Lower leg skin (tissue), 4 donors: ENCODE measurements around the gene COG5. TPM values are rescaled to one million over a fixed set of nuclear protein-coding genes. Genes with fewer than 3 reads are reported as not detected.

Experiments
- DNase-seq, 2 donors: peaks; one replicate each; pipeline ENCODE4 v3.0.0-alpha.2; 2019; ENCODE audit warnings: low spot score in 2 of 2
- H3K4me3 ChIP-seq: fragments of 200-600 bp; sonication (generic); 2 replicates; pipeline ENCODE4 v1.5.1; 2017; ENCODE audit warnings: mild to moderate bottlenecking, low read depth; ENCODE audit not compliant: poor library complexity, severe bottlenecking
- POLR2A ChIP-seq, 2 donors: fragments of 450-650 bp; IDR thresholded peaks; one replicate each; pipeline ENCODE4 v1.6.1; 2016 to 2017; ENCODE audit warnings: antibody characterized with exemption in 2 of 2, mild to moderate bottlenecking in 1 of 2, moderate library complexity in 1 of 2
- WGBS, 2 donors: methylation state at CpG; one replicate each; pipeline ENCODE4 v1.1.5; 2018; 5-methylcytosine and 5-hydroxymethylcytosine counted together
- intact Hi-C: fragments of 100-400 bp; cut with DNase I; formaldehyde crosslinking; loops from one replicate; pipeline ENCODE4 v1.15.0; 2023; ENCODE audit warnings: low total_unique reads
- total RNA-seq, 4 donors: library from RNA; depleted of rRNA; stranded (reverse); fragments of >200 nt; gene quantifications; one replicate each; pipeline ENCODE4 v1.1.0, GENCODE V29; 2016
- TF ChIP-seq, protein P1 (sequence below), 3 donors: fragments of 450-650 bp; IDR thresholded peaks; one replicate each; pipeline ENCODE4 v1.5.1; 2016; ENCODE audit warnings: antibody characterized with exemption in 3 of 3, mild to moderate bottlenecking in 3 of 3, moderate library complexity in 2 of 3

Gene COG5
- total RNA-seq, 4 donors from 2014 or later, result 34.4 to 50.6 (median 43.4) TPM

DNA sequence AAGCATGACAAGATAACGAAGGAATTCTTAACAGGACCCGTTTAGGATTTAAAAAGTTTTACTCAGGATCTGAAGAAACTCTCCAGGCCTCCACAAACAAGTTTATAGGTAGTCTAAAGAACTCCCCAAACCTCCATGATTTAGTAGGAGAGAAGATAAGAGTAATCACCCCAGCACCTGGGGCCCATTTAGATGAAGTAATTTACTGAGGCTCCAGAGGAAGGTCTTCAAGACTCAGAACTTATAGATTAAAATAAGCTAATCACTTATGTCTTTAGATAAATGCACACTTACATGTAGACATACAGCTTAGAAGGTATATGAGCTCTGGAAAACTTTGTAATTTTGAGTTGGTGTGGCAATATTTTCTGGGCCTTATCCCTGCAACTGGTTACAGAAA lies 271.1 kb downstream of the COG5 start:
- DNase-seq, result no peak
- WGBS, 2 donors, result 83% methylated on average over 2 of the region's 2 CpGs
- TF ChIP-seq POLR2A (IDR thresholded peaks at IDR 0.05), result no peak
- TF ChIP-seq, protein P1, sequence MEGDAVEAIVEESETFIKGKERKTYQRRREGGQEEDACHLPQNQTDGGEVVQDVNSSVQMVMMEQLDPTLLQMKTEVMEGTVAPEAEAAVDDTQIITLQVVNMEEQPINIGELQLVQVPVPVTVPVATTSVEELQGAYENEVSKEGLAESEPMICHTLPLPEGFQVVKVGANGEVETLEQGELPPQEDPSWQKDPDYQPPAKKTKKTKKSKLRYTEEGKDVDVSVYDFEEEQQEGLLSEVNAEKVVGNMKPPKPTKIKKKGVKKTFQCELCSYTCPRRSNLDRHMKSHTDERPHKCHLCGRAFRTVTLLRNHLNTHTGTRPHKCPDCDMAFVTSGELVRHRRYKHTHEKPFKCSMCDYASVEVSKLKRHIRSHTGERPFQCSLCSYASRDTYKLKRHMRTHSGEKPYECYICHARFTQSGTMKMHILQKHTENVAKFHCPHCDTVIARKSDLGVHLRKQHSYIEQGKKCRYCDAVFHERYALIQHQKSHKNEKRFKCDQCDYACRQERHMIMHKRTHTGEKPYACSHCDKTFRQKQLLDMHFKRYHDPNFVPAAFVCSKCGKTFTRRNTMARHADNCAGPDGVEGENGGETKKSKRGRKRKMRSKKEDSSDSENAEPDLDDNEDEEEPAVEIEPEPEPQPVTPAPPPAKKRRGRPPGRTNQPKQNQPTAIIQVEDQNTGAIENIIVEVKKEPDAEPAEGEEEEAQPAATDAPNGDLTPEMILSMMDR (IDR thresholded peaks at IDR 0.05), result no peak
- intact Hi-C loops, result no loop called here
- no peak overlapping the region for H3K4me3 ChIP-seq

DNA sequence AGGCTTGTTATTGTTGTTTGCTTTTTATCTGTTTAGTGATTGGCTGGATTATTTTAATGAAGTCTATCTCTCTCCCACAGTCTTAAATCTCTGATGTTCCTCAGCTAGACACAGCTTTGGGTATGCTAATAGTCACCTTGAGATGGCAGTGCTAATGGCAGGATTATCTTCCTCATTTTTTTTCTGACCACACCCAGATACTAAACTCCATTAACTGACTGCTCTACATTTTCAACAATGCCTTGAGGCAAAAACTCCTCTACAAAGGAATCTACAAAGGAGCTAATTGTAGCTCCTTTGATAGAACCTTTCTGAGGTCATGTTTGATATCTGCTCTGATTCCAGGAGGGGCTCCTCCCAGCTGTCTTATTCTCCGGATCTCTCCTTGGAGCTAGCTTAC lies 272.3 kb downstream of the COG5 start:
- TF ChIP-seq POLR2A (IDR thresholded peaks at IDR 0.05), result no peak
- TF ChIP-seq, protein P1 (IDR thresholded peaks at IDR 0.05), result no peak
- no peak overlapping the region for H3K4me3 ChIP-seq
- WGBS, 2 donors, result 66 to 77% methylated on average over 1 of the region's 1 CpG
- no peak for DNase-seq
- intact Hi-C loops, result no loop called here

DNA sequence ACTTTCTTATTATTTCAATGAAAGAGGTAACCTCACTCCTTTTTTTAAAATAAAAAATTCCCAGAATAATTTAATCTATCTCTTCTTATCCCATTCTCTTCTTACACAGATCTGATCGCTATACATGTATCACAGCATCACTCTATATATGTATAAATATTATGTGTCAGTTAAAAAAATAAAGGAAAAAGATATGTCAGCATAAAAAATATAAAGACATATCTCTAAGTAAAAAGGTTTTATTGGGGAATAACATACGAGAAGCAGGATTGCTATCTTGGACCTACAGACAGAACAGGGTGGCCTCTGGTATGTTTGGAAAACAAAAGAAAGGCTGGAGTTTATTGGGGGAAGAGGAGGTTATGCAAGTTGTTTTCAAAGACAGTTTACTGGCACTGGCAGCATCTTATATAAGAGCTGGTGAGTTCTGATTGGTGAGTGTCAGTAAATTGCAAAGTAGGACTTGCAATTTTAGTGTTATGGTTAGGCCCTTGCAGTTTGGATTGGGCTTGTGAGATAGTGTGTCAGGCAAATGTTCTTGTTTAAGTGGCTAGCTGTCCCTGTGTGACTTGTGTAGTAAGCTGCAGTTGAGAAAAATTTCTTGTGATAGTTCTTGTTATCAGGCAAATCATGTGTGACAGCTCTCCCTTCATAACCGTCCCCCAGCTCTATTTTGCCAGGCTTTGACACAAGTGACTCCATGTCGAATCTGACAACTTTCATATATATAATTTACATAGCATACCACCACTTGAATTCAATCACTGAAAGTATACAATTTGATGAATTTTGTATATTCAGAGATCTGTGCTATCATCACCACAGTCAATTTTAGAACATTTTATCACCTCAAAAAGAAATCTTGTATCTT lies 276.7 kb downstream of the COG5 start:
- no peak for DNase-seq
- intact Hi-C loops, result no loop called here
- TF ChIP-seq POLR2A (IDR thresholded peaks at IDR 0.05), result no peak
- TF ChIP-seq, protein P1 (IDR thresholded peaks at IDR 0.05), result no peak
- WGBS, 2 donors, result 75 to 76% methylated on average over 4 of the region's 4 CpGs
- no peak overlapping the region for H3K4me3 ChIP-seq

DNA sequence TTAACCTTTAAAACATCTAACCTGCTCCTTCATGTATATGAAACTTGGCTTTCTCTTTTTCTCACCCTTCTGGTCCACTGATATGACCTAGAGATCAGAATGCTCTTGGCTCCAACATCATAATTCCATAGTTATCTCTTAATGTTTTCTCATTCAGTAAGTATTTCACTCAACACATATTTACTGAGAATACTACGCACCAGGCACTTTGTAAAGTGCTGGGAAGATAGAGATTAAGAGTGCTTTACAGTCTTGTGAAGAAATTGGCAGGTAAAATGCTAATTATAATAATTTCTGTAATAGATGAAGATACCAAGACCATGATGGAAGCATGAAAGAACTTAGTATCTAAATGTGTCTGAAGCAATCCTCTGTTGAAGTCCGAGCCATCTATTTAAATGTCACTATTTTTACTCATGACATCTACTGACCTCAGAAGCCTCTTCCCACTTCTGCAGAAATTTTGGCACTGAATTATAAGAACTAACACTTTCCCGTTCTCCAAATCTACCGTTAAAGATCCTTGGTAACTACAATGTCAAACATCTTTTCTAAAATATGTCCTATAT lies 278.7 kb downstream of the COG5 start:
- intact Hi-C loops, result no loop called here
- no peak for DNase-seq
- no peak overlapping the region for H3K4me3 ChIP-seq
- TF ChIP-seq POLR2A (IDR thresholded peaks at IDR 0.05), result no peak
- TF ChIP-seq, protein P1 (IDR thresholded peaks at IDR 0.05), result no peak
- WGBS, 2 donors, result 83 to 93% methylated on average over 4 of the region's 4 CpGs

DNA sequence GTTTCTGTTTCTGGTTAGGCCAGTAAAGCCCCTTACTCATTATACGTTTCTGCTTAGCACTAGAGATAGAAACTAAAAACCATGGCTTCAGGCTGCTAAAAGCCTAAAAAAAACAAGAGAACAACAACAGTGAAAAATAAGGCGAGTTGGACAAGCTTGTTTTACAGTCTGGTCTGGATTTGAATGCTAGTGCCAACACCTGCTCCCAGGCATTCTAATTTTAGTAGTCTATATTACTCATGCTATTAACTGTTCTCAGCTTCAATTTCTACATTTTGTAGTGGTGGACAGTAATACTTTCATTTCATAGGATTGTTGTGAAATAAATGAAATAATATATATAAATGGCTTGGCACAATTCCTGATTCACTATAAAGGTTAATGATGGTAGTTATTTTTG lies 286.4 kb downstream of the COG5 start:
- TF ChIP-seq, protein P1 (IDR thresholded peaks at IDR 0.05), result no peak
- no peak for TF ChIP-seq POLR2A (IDR thresholded peaks at IDR 0.05)
- H3K4me3 ChIP-seq, result no peak overlapping the region
- 56 to 66% methylated on average over 2 of the region's 2 CpGs for WGBS, 2 donors
- intact Hi-C loops, result no loop called here
- no peak for DNase-seq
